22Rv1 (cell line): Measurements from ENCODE around the gene RTL10.
A peak's percentile ranks its signal among the peaks of the same experiment; 100 is the strongest.

ENCODE experiments used
- H3K27ac ChIP-seq: fragments of 450-650 bp; 2 replicates; pipeline ENCODE4 v1.5.1; 2017
- CTCF ChIP-seq: fragments of 450-650 bp; IDR thresholded peaks from 2 replicates; pipeline ENCODE4 v1.5.1; 2017; ENCODE audit warnings: mild to moderate bottlenecking
- ZFX ChIP-seq: fragments of 450-650 bp; IDR thresholded peaks from 2 replicates; pipeline ENCODE4 v1.6.1; 2017; ENCODE audit warnings: antibody characterized with exemption, borderline replicate concordance

RTL10 gene

GRCh38 chr22:19854778-19855503, at the start of gene RTL10, which contains the start of gene GNB1L:
TSS of gene RTL10 (minus strand) at chr22:19854874. CDS start at chr22:19852261, 2,613 bp downstream.
TSS of gene GNB1L (minus strand) at chr22:19854874. CDS start at chr22:19821355, 33,519 bp downstream.
- peak within 1 kb of the TSS; percentile 86 for H3K27ac ChIP-seq
- TF ChIP-seq ZFX (no peak), CTCF (no peak; the same call in 1 of the 2 replicates)

- H3K27ac ChIP-seq: no peak overlapping the region
- TF ChIP-seq CTCF (no peak), ZFX (no peak)
These were observed 49.6 kb upstream of the RTL10 start for GRCh38 chr22:19904174-19904856.

GRCh38 chr22:19903513-19903912, 48.8 kb upstream of the RTL10 start:
- H3K27ac ChIP-seq: no peak overlapping the region
- TF ChIP-seq ZFX (no peak), CTCF (no peak)

- no peak for TF ChIP-seq ZFX
- no peak for TF ChIP-seq CTCF
- H3K27ac ChIP-seq: no peak overlapping the region
These were observed 48.4 kb upstream of the RTL10 start for GRCh38 chr22:19903031-19903430.

GRCh38 chr22:19902245-19902715, 47.6 kb upstream of the RTL10 start:
- no peak overlapping the region for H3K27ac ChIP-seq
- TF ChIP-seq ZFX: no peak
- no peak for TF ChIP-seq CTCF

- no peak overlapping the region for H3K27ac ChIP-seq
- TF ChIP-seq CTCF: no peak
- TF ChIP-seq ZFX: no peak
These were observed 47.0 kb upstream of the RTL10 start for GRCh38 chr22:19901577-19902244.
